H1 (cell line): ENCODE results near the gene CTLA4.

Source experiments
- EP300 ChIP-seq, 2 experiments: IDR thresholded peaks; 1 replicate in 1 of 2; 2 replicates in 1 of 2; pipeline ENCODE4 v1.6.1; 2011 to 2012; ENCODE audit warnings: low read depth in 2 of 2, low read length in 2 of 2, mild to moderate bottlenecking in 2 of 2, borderline replicate concordance in 1 of 2, inconsistent platforms in 1 of 2, moderate library complexity in 1 of 2
- EZH2 ChIP-seq: fragments of 200-600 bp; sonication (generic); IDR thresholded peaks from 2 replicates; pipeline ENCODE4 v1.7.1; 2012; ENCODE audit warnings: low read depth, mild to moderate bottlenecking, moderate library complexity, low read length, inconsistent platforms; ENCODE audit not compliant: severe bottlenecking
- HDAC2 ChIP-seq, 2 experiments: fragments of 300-600 bp in 1 of 2; sonication (generic) in 1 of 2; IDR thresholded peaks; 2 replicates each; pipeline ENCODE4 v1.6.1; 2011 to 2012; ENCODE audit warnings: low read depth in 2 of 2, low read length in 2 of 2, mild to moderate bottlenecking in 2 of 2, moderate library complexity in 2 of 2, borderline replicate concordance in 1 of 2, inconsistent platforms in 1 of 2
- MAFK ChIP-seq: IDR thresholded peaks from 2 replicates; pipeline ENCODE4 v1.6.1; 2012; ENCODE audit warnings: low read depth, mild to moderate bottlenecking, improper control_type of control experiment, low read length
- POLR2A ChIP-seq, 2 experiments: IDR thresholded peaks; 1 replicate in 1 of 2; 2 replicates in 1 of 2; pipeline ENCODE4 v1.6.1; 2011; ENCODE audit warnings: low read depth in 2 of 2, low read length in 2 of 2, mild to moderate bottlenecking in 2 of 2; ENCODE audit errors: control extremely low read depth in 1 of 2
- POLR2AphosphoS5 ChIP-seq: IDR thresholded peaks from 2 replicates; pipeline ENCODE4 v1.6.1; 2011; ENCODE audit warnings: low read depth, low read length
- POU5F1 ChIP-seq: IDR thresholded peaks from 2 replicates; pipeline ENCODE4 v1.6.1; 2011; ENCODE audit warnings: low read depth, mild to moderate bottlenecking, low read length, moderate library complexity
- RAD21 ChIP-seq, 2 experiments: IDR thresholded peaks in 1 of 2; conservative IDR thresholded peaks in 1 of 2; 2 replicates each; pipeline ENCODE4 v1.6.1; 2011; ENCODE audit warnings: low read depth in 2 of 2, low read length in 2 of 2, improper control_type of control experiment in 1 of 2, inconsistent platforms in 1 of 2, mild to moderate bottlenecking in 1 of 2, moderate library complexity in 1 of 2
- RFX5 ChIP-seq: IDR thresholded peaks from 2 replicates; pipeline ENCODE4 v1.6.1; 2011; ENCODE audit warnings: low read depth, low read length, improper control_type of control experiment, borderline replicate concordance
- SP2 ChIP-seq: IDR thresholded peaks from 2 replicates; pipeline ENCODE4 v1.6.1; 2012; ENCODE audit warnings: mild to moderate bottlenecking, low read length, inconsistent platforms
- TAF1 ChIP-seq: IDR thresholded peaks from 2 replicates; pipeline ENCODE4 v1.6.1; 2011; ENCODE audit warnings: mild to moderate bottlenecking, low read depth, low read length
- ZNF274 ChIP-seq: IDR thresholded peaks from 2 replicates; pipeline ENCODE4 v1.7.0; 2012; ENCODE audit warnings: low read length, borderline replicate concordance; ENCODE audit errors: extremely low read depth
- TF ChIP-seq, protein P1 (sequence below), 3 experiments: IDR thresholded peaks; 1 replicate in 2 of 3; 2 replicates in 1 of 3; pipeline versions ENCODE4 v1.5.1 to v1.6.1; 2011; ENCODE audit warnings: low read length in 3 of 3, mild to moderate bottlenecking in 3 of 3, inconsistent platforms in 2 of 3, low read depth in 1 of 3, moderate library complexity in 1 of 3; ENCODE audit not compliant: insufficient read depth in 1 of 3; ENCODE audit errors: control extremely low read depth in 1 of 3
- TF ChIP-seq, protein P2 (sequence below): IDR thresholded peaks from 2 replicates; pipeline ENCODE4 v1.6.1; 2012; ENCODE audit warnings: inconsistent platforms

DNA sequence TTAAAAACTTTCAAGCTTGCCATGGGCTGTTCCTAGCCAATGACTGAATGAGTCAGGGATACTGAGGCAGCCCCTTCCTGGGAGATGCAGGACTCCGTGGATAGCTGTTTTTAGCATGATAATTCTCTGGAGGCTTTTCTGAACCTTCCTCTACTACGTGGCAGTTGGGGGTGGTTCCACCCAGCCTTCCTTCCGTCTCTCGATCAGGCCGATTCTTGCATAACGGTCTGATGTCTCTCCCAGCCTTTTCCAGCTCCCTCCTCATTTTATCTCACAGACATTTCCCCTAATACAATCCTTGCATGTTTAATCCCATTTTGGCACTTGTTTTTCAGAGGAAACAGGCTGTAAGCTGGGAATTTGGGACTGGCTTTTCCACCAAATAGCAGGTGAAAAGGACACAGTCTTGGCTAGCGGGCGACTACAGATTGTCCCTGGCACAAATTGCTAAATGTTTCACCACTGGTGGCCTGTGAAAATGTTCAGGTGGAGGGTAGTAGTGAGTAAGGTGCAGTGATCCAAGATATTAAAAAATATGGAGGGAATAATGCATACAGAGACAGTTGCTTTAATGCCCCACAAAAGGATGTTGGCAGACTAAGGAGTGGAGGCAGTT is 21.0 kb upstream of the CTLA4 start:
- TF ChIP-seq HDAC2 (IDR thresholded peaks at IDR 0.05; ENCODE audit: borderline replicate concordance in 1 of 2, low read depth in 2 of 2, low read length in 2 of 2): no peak
- TF ChIP-seq, protein P1, sequence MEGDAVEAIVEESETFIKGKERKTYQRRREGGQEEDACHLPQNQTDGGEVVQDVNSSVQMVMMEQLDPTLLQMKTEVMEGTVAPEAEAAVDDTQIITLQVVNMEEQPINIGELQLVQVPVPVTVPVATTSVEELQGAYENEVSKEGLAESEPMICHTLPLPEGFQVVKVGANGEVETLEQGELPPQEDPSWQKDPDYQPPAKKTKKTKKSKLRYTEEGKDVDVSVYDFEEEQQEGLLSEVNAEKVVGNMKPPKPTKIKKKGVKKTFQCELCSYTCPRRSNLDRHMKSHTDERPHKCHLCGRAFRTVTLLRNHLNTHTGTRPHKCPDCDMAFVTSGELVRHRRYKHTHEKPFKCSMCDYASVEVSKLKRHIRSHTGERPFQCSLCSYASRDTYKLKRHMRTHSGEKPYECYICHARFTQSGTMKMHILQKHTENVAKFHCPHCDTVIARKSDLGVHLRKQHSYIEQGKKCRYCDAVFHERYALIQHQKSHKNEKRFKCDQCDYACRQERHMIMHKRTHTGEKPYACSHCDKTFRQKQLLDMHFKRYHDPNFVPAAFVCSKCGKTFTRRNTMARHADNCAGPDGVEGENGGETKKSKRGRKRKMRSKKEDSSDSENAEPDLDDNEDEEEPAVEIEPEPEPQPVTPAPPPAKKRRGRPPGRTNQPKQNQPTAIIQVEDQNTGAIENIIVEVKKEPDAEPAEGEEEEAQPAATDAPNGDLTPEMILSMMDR (IDR thresholded peaks at IDR 0.05; ENCODE audit: control extremely low read depth in 1 of 3, insufficient read depth in 1 of 3, low read depth in 1 of 3, low read length in 3 of 3): no peak
- no peak for TF ChIP-seq RAD21 (IDR thresholded peaks at IDR 0.05 in 1 of 2, conservative IDR thresholded peaks at IDR 0.05 in 1 of 2; ENCODE audit: low read depth in 2 of 2, low read length in 2 of 2)
- TF ChIP-seq EP300 (IDR thresholded peaks at IDR 0.05; ENCODE audit: borderline replicate concordance in 1 of 2, low read depth in 2 of 2, low read length in 2 of 2): no peak
- TF ChIP-seq SP2: no peak
- no peak for TF ChIP-seq TAF1
- TF ChIP-seq POLR2A (IDR thresholded peaks at IDR 0.05; ENCODE audit: control extremely low read depth in 1 of 2, low read depth in 2 of 2, low read length in 2 of 2): no peak
- no peak for TF ChIP-seq EZH2
- no peak for TF ChIP-seq MAFK
- TF ChIP-seq POLR2AphosphoS5: no peak
- no peak for TF ChIP-seq POU5F1
- no peak for TF ChIP-seq RFX5
- TF ChIP-seq ZNF274: no peak
- TF ChIP-seq, protein P2, sequence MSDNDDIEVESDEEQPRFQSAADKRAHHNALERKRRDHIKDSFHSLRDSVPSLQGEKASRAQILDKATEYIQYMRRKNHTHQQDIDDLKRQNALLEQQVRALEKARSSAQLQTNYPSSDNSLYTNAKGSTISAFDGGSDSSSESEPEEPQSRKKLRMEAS: no peak
